Measurements from ENCODE around the gene TSPAN14. TPM values are rescaled to one million over a fixed set of nuclear protein-coding genes. Genes with fewer than 3 reads are reported as not detected.

The TSPAN14 gene
- polyA plus RNA-seq, 1 donor (not counting 4 experiments of a cell fraction or from before 2014, with no cell fraction given), result 71.1 TPM

GRCh38 chr10:80520661-80521470 lies 66.8 kb downstream of the TSPAN14 start:
- Histone ChIP-seq H3K79me2 (ENCODE audit: control insufficient read depth, insufficient read depth, low read length) (peaks cover 2% of the 10 kb centered on the region), H3K4me2 (ENCODE audit: control insufficient read depth, extremely low read depth, insufficient read depth, low read depth, low read length) (no peak overlapping the region), H4K20me1 (ENCODE audit: control insufficient read depth, extremely low read depth, insufficient read depth, low read length) (no peaks in the 10 kb centered on the region), H3K9me1 (ENCODE audit: control insufficient read depth, extremely low read depth, insufficient read depth, low read length) (no peaks in the 10 kb centered on the region), H3K36me3 (ENCODE audit: control insufficient read depth in 2 of 2, extremely low read depth in 1 of 2, insufficient read depth in 2 of 2, low read length in 2 of 2) (peaks cover 31 to 44% of the 10 kb centered on the region in 2 experiments), H3K27me3 (ENCODE audit: control insufficient read depth, extremely low read depth, insufficient read depth, low read length) (no peaks in the 10 kb centered on the region), H3K9ac (ENCODE audit: control insufficient read depth, extremely low read depth, insufficient read depth, low read length) (no peak overlapping the region), H2AFZ (ENCODE audit: control insufficient read depth, low read length) (no peak overlapping the region), H3K4me3 (ENCODE audit: control insufficient read depth in 2 of 3, extremely low read depth in 1 of 3, insufficient read depth in 2 of 3, low read depth in 1 of 3, low read length in 3 of 3) (no peak overlapping the region), H3K27ac (ENCODE audit: control insufficient read depth, insufficient read depth, low read length) (no peak overlapping the region), H3K4me1 (ENCODE audit: control insufficient read depth, extremely low read depth, insufficient read depth, low read length) (peaks cover 20% of the 10 kb centered on the region), H3K9me3 (ENCODE audit: control insufficient read depth, low read depth, low read length) (no peaks in the 10 kb centered on the region)
- FAIRE-seq (no peak), DNase-seq (ENCODE audit: low read depth, low spot score) (no peak)
- TF ChIP-seq EZH2 (IDR thresholded peaks at IDR 0.05; ENCODE audit: low read length), result no peak
- TF ChIP-seq CTCF (optimal IDR thresholded peaks at IDR 0.05 in 1 of 3, IDR thresholded peaks at IDR 0.05 in 1 of 3, conservative IDR thresholded peaks at IDR 0.05 in 1 of 3; ENCODE audit: extremely low read depth in 1 of 3, insufficient read depth in 2 of 3, low read length in 3 of 3), result no peak
- dilution Hi-C loops (cut with MboI; ENCODE audit: extremely low pct_ligation_motif_present, low sequenced_read_pairs), result no loop called here

DNA sequence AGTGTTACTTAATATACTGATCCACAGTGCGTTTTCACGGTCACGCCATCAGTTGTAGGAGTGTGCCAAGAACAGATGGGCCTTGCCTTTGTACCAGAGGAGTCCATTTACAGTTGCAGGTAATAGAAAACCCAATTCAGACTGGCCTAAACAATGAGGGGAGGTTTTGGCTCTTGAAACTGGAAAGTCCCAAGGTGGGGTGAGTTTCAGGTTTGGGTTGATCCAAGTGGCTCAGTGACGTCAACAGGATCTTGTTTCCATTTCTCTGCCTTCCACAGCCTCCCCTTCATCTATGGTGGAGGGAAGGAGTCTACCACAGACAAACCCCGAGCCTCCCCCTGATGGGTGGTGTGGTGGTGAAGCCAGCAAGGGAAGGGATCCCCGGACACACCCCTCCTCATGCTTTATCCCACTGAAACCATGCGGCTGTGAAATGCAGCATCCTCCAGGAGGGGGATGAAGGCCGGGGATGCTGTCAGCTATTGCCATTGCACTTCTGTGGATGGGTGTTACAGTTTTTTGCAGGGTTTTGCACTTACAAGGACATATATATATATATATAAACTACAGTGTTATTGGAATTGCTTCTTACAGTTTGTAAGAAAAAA lies 68.8 kb downstream of the TSPAN14 start:
- Histone ChIP-seq H3K27me3 (ENCODE audit: control insufficient read depth, extremely low read depth, insufficient read depth, low read length) (no peaks in the 10 kb centered on the region), H2AFZ (ENCODE audit: control insufficient read depth, low read length) (no peak overlapping the region), H3K4me2 (ENCODE audit: control insufficient read depth, extremely low read depth, insufficient read depth, low read depth, low read length) (no peak overlapping the region), H3K9me3 (ENCODE audit: control insufficient read depth, low read depth, low read length) (no peaks in the 10 kb centered on the region), H3K36me3 (ENCODE audit: control insufficient read depth in 2 of 2, extremely low read depth in 1 of 2, insufficient read depth in 2 of 2, low read length in 2 of 2) (peaks cover 25 to 30% of the 10 kb centered on the region in 2 experiments), H3K27ac (ENCODE audit: control insufficient read depth, insufficient read depth, low read length) (peak overlapping the region; percentile 65), H4K20me1 (ENCODE audit: control insufficient read depth, extremely low read depth, insufficient read depth, low read length) (no peaks in the 10 kb centered on the region), H3K9me1 (ENCODE audit: control insufficient read depth, extremely low read depth, insufficient read depth, low read length) (no peaks in the 10 kb centered on the region), H3K4me1 (ENCODE audit: control insufficient read depth, extremely low read depth, insufficient read depth, low read length) (peaks cover 20% of the 10 kb centered on the region), H3K4me3 (ENCODE audit: control insufficient read depth in 2 of 3, extremely low read depth in 1 of 3, insufficient read depth in 2 of 3, low read depth in 1 of 3, low read length in 3 of 3) (no peak overlapping the region), H3K79me2 (ENCODE audit: control insufficient read depth, insufficient read depth, low read length) (no peaks in the 10 kb centered on the region), H3K9ac (ENCODE audit: control insufficient read depth, extremely low read depth, insufficient read depth, low read length) (no peak overlapping the region)
- DNase-seq (ENCODE audit: low read depth, low spot score) (no peak), FAIRE-seq (no peak)
- TF ChIP-seq EZH2 (IDR thresholded peaks at IDR 0.05; ENCODE audit: low read length) (no peak), CTCF (optimal IDR thresholded peaks at IDR 0.05 in 1 of 3, IDR thresholded peaks at IDR 0.05 in 1 of 3, conservative IDR thresholded peaks at IDR 0.05 in 1 of 3; ENCODE audit: extremely low read depth in 1 of 3, insufficient read depth in 2 of 3, low read length in 3 of 3) (no peak)
- dilution Hi-C loops (cut with MboI; ENCODE audit: extremely low pct_ligation_motif_present, low sequenced_read_pairs), result no loop called here
